ENCODE results near the gene SMIM43. TPM values are rescaled to one million over a fixed set of nuclear protein-coding genes. Genes with fewer than 3 reads are reported as not detected.

The SMIM43 gene
- total RNA-seq, 1 experiment from 2014 or later = 0.45 TPM

DNA sequence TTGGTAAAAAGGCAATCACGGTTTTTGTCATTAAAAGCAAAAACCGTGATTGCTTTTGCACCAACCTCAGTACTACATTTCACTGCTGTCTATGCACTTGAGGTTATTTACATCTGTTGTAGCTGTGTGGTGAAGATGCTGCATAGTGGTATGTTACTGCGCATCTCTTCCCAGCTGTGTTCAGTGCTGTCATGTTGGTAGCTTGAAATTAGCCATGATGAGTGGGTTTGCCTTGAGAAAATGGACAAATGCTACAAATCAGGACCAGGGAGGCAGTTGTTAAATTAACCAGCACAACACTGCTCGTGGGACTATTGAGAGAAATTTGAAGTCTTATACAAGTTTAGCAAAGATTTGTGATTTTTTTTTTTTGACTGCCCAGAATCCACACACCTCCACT, 2.2 kb upstream of the SMIM43 start:
- CTCF ChIA-PET = no interaction called here
- POLR2A ChIA-PET (ENCODE audit: low non-redundant PET) = no interaction called here
- Histone ChIP-seq H3K27ac (ENCODE audit: low read depth, low read length, poor library complexity, severe bottlenecking) (no peak overlapping the region), H3K4me3 (ENCODE audit: low read depth, low read length, poor library complexity, severe bottlenecking) (no peak overlapping the region), H3K27me3 (replicated peaks; ENCODE audit: insufficient read depth, low read depth, low read length, poor library complexity) (peaks cover 5% of the 10 kb centered on the region), H3K36me3 (ENCODE audit: insufficient read depth, low read length, poor library complexity, severe bottlenecking) (no peaks in the 10 kb centered on the region), H3K9me3 (ENCODE audit: low read depth, low read length, poor library complexity, severe bottlenecking) (no peaks in the 10 kb centered on the region), H3K4me1 (ENCODE audit: insufficient read depth, low read length, poor library complexity, severe bottlenecking) (no peaks in the 10 kb centered on the region)
- no peak for TF ChIP-seq CTCF (conservative IDR thresholded peaks at IDR 0.05; ENCODE audit: low read depth, low read length)
- TF ChIP-seq EZH2 (IDR thresholded peaks at IDR 0.05; ENCODE audit: borderline replicate concordance, low read depth, low read length, poor library complexity, severe bottlenecking) = no peak
- intact Hi-C loops (cut with micrococcal nuclease; ENCODE audit: unreplicated experiment) = no loop called here
- BruUV-seq (replicated peaks) = no TSS peak
- DNase-seq (ENCODE audit: low spot score) = no peak

GRCh38 chr4:121765971-121766538, 1.1 kb upstream of the SMIM43 start:
- POLR2A ChIA-PET (ENCODE audit: low non-redundant PET) = no interaction called here
- H3K27ac ChIP-seq (ENCODE audit: low read depth, low read length, poor library complexity, severe bottlenecking) = no peak overlapping the region
- no peaks in the 10 kb centered on the region for H3K36me3 ChIP-seq (ENCODE audit: insufficient read depth, low read length, poor library complexity, severe bottlenecking)
- DNase-seq (ENCODE audit: low spot score) = no peak
- TF ChIP-seq EZH2 (IDR thresholded peaks at IDR 0.05; ENCODE audit: borderline replicate concordance, low read depth, low read length, poor library complexity, severe bottlenecking) (no peak), CTCF (conservative IDR thresholded peaks at IDR 0.05; ENCODE audit: low read depth, low read length) (no peak)
- intact Hi-C loops (cut with micrococcal nuclease; ENCODE audit: unreplicated experiment) = no loop called here
- CTCF ChIA-PET = no interaction called here
- H3K4me1 ChIP-seq (ENCODE audit: insufficient read depth, low read length, poor library complexity, severe bottlenecking) = no peaks in the 10 kb centered on the region
- no peaks in the 10 kb centered on the region for H3K9me3 ChIP-seq (ENCODE audit: low read depth, low read length, poor library complexity, severe bottlenecking)
- peaks cover 5% of the 10 kb centered on the region for H3K27me3 ChIP-seq (replicated peaks; ENCODE audit: insufficient read depth, low read depth, low read length, poor library complexity)
- BruUV-seq (replicated peaks) = no TSS peak
- H3K4me3 ChIP-seq (ENCODE audit: low read depth, low read length, poor library complexity, severe bottlenecking) = no peak overlapping the region

GRCh38 chr4:121765368-121765705, 373 bp upstream of the SMIM43 start:
- no peak for DNase-seq (ENCODE audit: low spot score)
- CTCF ChIA-PET = no interaction called here
- TF ChIP-seq EZH2 (IDR thresholded peaks at IDR 0.05; ENCODE audit: borderline replicate concordance, low read depth, low read length, poor library complexity, severe bottlenecking) (no peak), CTCF (conservative IDR thresholded peaks at IDR 0.05; ENCODE audit: low read depth, low read length) (no peak)
- Histone ChIP-seq H3K4me3 (ENCODE audit: low read depth, low read length, poor library complexity, severe bottlenecking) (peak overlapping the region; percentile 57), H3K9me3 (ENCODE audit: low read depth, low read length, poor library complexity, severe bottlenecking) (no peaks in the 10 kb centered on the region), H3K36me3 (ENCODE audit: insufficient read depth, low read length, poor library complexity, severe bottlenecking) (no peaks in the 10 kb centered on the region), H3K27me3 (replicated peaks; ENCODE audit: insufficient read depth, low read depth, low read length, poor library complexity) (peaks cover 5% of the 10 kb centered on the region), H3K27ac (ENCODE audit: low read depth, low read length, poor library complexity, severe bottlenecking) (no peak overlapping the region), H3K4me1 (ENCODE audit: insufficient read depth, low read length, poor library complexity, severe bottlenecking) (no peaks in the 10 kb centered on the region)
- no TSS peak for BruUV-seq (replicated peaks)
- POLR2A ChIA-PET (ENCODE audit: low non-redundant PET) = interaction anchor here (0.5 kb wide), 1 partner anchor 36 kb away, joined by 5 read pairs; the partner anchor contains the start of gene EXOSC9
- intact Hi-C loops (cut with micrococcal nuclease; ENCODE audit: unreplicated experiment) = no loop called here

Data from A673 (cell line).